ENCODE data around the gene N4BP3. TPM values are rescaled to one million over a fixed set of nuclear protein-coding genes. Genes with fewer than 3 reads are reported as not detected.

The N4BP3 gene
- total RNA-seq, 4 donors from 2014 or later, result 0.84 to 1.3 (median 0.94) TPM

DNA sequence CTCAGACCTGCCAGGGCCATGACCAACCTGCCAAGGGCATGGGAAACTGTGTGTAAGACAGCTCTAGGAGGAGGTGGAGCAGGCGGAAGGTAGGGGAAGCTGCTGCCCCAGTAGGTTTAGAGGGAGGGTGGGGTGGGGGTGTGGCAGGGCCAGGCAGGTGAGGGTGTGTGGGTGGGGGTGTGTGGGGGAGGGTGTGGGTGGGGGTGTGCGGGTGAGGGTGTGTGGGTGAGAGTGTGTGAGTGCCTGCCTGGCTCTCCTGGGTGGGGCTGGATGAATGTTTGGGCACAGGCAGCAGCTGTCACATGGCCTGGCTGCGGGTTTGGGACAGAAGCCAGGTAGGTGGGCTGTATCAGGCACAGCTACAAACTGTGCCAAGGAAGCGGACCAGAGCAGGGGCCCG, 8.8 kb upstream of the N4BP3 start:
- DNase-seq (ENCODE audit: low spot score in 2 of 2), result no peak
- no peaks in the 10 kb centered on the region for H3K36me3 ChIP-seq
- no peak overlapping the region for H3K4me3 ChIP-seq
- TF ChIP-seq EP300 (IDR thresholded peaks at IDR 0.05) (no peak), POLR2A (IDR thresholded peaks at IDR 0.05) (no peak)
- TF ChIP-seq, protein P1, sequence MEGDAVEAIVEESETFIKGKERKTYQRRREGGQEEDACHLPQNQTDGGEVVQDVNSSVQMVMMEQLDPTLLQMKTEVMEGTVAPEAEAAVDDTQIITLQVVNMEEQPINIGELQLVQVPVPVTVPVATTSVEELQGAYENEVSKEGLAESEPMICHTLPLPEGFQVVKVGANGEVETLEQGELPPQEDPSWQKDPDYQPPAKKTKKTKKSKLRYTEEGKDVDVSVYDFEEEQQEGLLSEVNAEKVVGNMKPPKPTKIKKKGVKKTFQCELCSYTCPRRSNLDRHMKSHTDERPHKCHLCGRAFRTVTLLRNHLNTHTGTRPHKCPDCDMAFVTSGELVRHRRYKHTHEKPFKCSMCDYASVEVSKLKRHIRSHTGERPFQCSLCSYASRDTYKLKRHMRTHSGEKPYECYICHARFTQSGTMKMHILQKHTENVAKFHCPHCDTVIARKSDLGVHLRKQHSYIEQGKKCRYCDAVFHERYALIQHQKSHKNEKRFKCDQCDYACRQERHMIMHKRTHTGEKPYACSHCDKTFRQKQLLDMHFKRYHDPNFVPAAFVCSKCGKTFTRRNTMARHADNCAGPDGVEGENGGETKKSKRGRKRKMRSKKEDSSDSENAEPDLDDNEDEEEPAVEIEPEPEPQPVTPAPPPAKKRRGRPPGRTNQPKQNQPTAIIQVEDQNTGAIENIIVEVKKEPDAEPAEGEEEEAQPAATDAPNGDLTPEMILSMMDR (IDR thresholded peaks at IDR 0.05), result no peak
- H3K9me3 ChIP-seq, result no peaks in the 10 kb centered on the region
- H3K27ac ChIP-seq, result no peak overlapping the region
- 51 to 63% methylated on average over 5 of the region's 5 CpGs for WGBS, 2 donors
- peaks cover 0 to 15% of the 10 kb centered on the region in 2 donors for H3K27me3 ChIP-seq
- H3K4me1 ChIP-seq, result no peaks in the 10 kb centered on the region

DNA sequence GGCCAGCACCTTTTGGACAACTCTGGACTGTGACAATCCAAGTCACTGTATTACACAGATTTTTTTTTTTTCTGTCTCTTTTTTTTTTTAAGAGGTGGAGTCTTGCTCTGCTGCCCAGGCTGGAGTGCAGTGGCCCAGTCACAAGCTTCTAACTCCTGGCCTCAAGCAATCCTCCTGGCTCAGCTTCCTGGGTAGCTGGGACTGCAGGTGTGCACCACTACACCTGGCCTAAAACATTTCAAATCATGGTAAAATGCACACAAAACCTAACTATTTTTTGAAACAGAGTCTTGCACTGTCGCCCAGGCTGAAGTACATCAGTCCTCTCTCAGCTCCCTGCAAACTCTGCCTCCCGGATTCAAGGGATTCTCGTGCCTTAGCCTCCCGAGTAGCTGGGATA, 7.2 kb upstream of the N4BP3 start:
- Histone ChIP-seq H3K4me3 (no peak overlapping the region), H3K4me1 (no peaks in the 10 kb centered on the region), H3K9me3 (no peaks in the 10 kb centered on the region), H3K27me3 (peaks cover 0 to 21% of the 10 kb centered on the region in 2 donors), H3K27ac (no peak overlapping the region), H3K36me3 (no peaks in the 10 kb centered on the region)
- no peak for TF ChIP-seq POLR2A (IDR thresholded peaks at IDR 0.05)
- no peak for TF ChIP-seq EP300 (IDR thresholded peaks at IDR 0.05)
- TF ChIP-seq, protein P1 (IDR thresholded peaks at IDR 0.05), result no peak
- WGBS, 2 donors, result 69 to 70% methylated on average over 4 of the region's 4 CpGs
- DNase-seq (ENCODE audit: low spot score in 2 of 2), result no peak

DNA sequence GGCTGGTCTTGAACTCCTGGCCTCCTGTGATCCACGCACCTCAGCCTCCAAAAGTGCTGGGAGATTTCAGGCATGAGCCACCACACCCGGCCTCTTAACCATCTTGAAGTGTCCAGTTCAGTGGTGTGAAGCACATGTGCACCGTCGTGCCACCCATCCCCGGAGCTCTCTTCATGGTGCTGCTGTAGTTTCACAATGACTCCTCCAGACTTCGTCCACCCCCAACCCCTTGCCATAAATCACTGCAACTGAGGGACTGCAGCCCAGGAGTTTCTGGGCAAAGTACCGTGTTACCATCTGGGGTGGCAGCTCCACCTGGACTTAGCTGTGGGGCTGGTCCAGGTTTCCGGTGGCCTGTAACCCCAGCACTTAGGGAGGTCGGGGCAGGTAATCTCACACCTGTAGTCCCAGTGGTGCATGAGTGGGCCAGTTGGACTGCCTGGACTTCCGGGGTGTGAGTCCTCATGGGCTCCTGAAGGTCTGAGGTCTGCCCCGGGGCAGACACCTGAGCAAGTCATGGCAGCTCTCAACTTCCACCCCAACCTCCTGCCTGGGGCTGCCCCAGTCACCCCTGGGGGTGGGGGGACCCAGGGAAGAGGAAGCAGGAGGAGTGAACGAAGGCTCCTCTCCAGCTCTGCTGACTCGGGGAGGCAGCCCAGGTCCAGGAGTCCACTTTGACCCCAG, 6.6 kb upstream of the N4BP3 start:
- Histone ChIP-seq H3K27me3 (peaks cover 0 to 26% of the 10 kb centered on the region in 2 donors), H3K36me3 (no peaks in the 10 kb centered on the region), H3K27ac (no peak overlapping the region), H3K9me3 (no peaks in the 10 kb centered on the region), H3K4me3 (no peak overlapping the region), H3K4me1 (no peaks in the 10 kb centered on the region)
- DNase-seq (ENCODE audit: low spot score in 2 of 2), result no peak
- TF ChIP-seq, protein P1 (IDR thresholded peaks at IDR 0.05), result no peak
- TF ChIP-seq EP300 (IDR thresholded peaks at IDR 0.05), result no peak
- TF ChIP-seq POLR2A (IDR thresholded peaks at IDR 0.05), result no peak
- WGBS, 2 donors, result 61 to 73% methylated on average over 8 to 9 of the region's 13 CpGs

DNA sequence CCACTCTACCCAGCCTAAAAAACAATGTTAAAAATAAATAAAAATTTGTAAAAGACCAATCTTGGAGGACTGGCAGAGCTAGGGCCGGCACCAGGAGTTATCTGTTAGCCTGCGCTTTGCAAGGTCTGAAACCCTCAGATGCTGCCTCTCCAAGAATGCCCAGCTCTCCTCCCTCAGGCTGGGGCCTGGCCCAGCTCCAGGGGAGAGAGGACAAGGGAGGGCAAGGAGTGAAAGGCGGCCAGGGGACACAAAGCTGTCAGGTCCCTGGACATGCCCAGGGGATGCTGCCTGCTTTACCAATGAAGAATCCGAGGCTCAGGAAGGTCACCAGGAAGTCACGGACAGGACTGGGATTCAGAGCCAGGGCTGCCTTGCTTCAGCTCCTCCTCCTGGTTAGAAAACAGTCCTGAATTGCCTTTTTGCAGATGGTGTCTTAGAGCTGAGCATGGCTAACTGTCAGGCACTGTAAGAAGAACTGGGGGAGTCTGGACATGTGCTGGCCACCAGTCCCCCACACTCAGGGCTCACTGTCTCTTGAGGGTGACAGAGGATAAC, 5.5 kb upstream of the N4BP3 start:
- Histone ChIP-seq H3K4me1 (no peaks in the 10 kb centered on the region), H3K36me3 (no peaks in the 10 kb centered on the region), H3K9me3 (peaks cover 0 to 7% (median 0%) of the 10 kb centered on the region in 4 donors), H3K27ac (no peak overlapping the region), H3K4me3 (no peak overlapping the region), H3K27me3 (peaks cover 0 to 37% of the 10 kb centered on the region in 2 donors)
- no peak for DNase-seq (ENCODE audit: low spot score in 2 of 2)
- 46 to 48% methylated on average over 5 of the region's 5 CpGs for WGBS, 2 donors
- TF ChIP-seq, protein P1 (IDR thresholded peaks at IDR 0.05), result no peak
- no peak for TF ChIP-seq POLR2A (IDR thresholded peaks at IDR 0.05)
- TF ChIP-seq EP300 (IDR thresholded peaks at IDR 0.05), result no peak

DNA sequence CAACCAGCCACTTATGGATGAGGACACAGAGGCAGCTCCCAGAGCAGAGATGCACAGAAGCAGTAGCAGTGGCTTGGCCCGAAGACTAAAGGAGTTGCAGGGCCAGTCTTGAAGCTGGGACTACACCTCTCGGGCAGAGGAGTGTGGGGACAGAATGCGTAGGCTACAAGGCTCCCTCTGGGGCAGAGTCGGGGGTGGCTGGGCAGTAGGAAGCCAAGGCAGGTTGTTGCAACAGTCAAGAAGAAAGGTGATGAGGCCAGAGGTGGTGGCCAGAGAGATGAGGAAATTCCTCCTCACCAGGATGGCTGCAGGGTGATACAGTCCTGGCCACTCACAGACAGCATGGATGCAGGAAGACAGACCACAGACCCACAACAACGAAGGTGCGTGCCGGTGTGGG, 4.9 kb upstream of the N4BP3 start:
- 75 to 79% methylated on average over 7 of the region's 7 CpGs for WGBS, 2 donors
- H3K4me1 ChIP-seq, result peaks cover 0 to 5% (median under 1%) of the 10 kb centered on the region in 4 donors

More for the DNA sequence above, 4.9 kb upstream of the N4BP3 start:
- no peak for DNase-seq (ENCODE audit: low spot score in 2 of 2)
- H3K36me3 ChIP-seq, result no peaks in the 10 kb centered on the region
- H3K27me3 ChIP-seq, result peaks cover 0 to 40% of the 10 kb centered on the region in 2 donors
- no peak overlapping the region for H3K27ac ChIP-seq
- H3K9me3 ChIP-seq, result peaks cover 0 to 9% (median 0%) of the 10 kb centered on the region in 4 donors
- H3K4me3 ChIP-seq, result no peak overlapping the region
- TF ChIP-seq, protein P1 (IDR thresholded peaks at IDR 0.05), result no peak
